Stimulated activated memory B cell treated with anti-CD40 and anti-IgM and Interleukin-4, amounts not matched to agents 10 μg/mL and 1 μg/mL and 100 μg/mL, for 72 hours (primary cell): ENCODE results near the gene VASN.
"Not testable (repeated sequence)": the region's sequence is repeated elsewhere in the genome, so short reads cannot be mapped to it uniquely, and the experiment has no call there.

ENCODE experiments used
- ATAC-seq: fragments of 150-1000 bp; cut with Tn5 transposase; 2 replicates; pipeline ENCODE4 v1.10.0; 2021
- H3K27ac Mint-ChIP-seq: one replicate; pipeline ENCODE4 v1.8.0; 2022; ENCODE audit warnings: mild to moderate bottlenecking, mixed read lengths
- H3K27me3 Mint-ChIP-seq: one replicate; pipeline ENCODE4 v1.8.0; 2022; ENCODE audit warnings: mixed read lengths
- H3K36me3 Mint-ChIP-seq: one replicate; pipeline ENCODE4 v1.8.0; 2022; ENCODE audit warnings: mixed read lengths
- H3K4me1 Mint-ChIP-seq: one replicate; pipeline ENCODE4 v1.8.0; 2022; ENCODE audit warnings: mixed read lengths
- H3K4me3 Mint-ChIP-seq: one replicate; pipeline ENCODE4 v1.8.0; 2022; ENCODE audit warnings: mild to moderate bottlenecking, moderate library complexity, mixed read lengths
- H3K9me3 Mint-ChIP-seq: one replicate; pipeline ENCODE4 v1.8.0; 2022; ENCODE audit warnings: mixed read lengths

Gene VASN

GRCh38 chr16:4390266-4391260 is 18.9 kb downstream of the VASN start:
- Mint-ChIP-seq H3K27me3 (no peaks in the 10 kb centered on the region), H3K4me1 (peaks cover 3% of the 10 kb centered on the region), H3K4me3 (no peak overlapping the region), H3K36me3 (peaks cover 59% of the 10 kb centered on the region), H3K9me3 (no peaks in the 10 kb centered on the region), H3K27ac (no peak overlapping the region)
- ATAC-seq = no peak

DNA sequence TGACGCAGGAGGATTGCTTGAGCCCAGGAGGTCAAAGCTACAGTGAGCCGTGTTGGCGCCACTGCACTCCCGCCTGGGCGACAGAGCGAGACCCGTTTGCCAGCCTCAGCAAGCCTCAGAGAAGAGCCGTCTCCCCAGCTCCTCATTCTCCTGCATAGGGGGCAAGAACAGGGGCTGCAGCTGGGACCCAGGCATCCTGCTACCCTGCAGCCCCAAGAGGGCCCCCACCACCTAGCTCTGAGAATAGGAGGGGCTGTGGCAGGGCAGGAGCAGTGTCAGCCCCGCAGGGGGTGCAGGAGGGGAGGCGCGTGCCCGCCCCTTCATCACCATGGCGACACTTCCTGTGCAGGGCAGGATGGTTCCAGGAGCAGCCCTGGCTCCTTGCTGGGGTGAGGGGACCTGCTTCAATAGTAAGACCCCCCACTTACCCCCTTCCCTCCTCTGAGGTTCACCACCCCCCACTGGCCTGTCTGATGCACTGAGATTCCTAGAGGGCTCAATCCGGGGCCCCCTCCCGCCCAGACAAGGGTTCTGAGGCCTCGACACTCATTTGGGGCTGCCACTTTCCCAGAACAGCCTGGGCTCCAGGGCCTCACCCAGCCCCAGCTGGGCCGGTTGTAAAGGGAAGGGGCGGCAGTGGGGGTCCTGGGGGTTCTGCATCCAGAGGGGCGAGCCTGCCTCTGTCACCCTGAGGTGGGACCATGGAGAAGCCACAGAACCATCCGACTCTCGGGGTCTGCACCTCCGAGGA is 20.2 kb downstream of the VASN start:
- no peak for ATAC-seq
- Mint-ChIP-seq H3K4me1 (peaks cover 5% of the 10 kb centered on the region), H3K9me3 (no peaks in the 10 kb centered on the region), H3K27ac (no peak overlapping the region), H3K36me3 (peaks cover 52% of the 10 kb centered on the region), H3K4me3 (no peak overlapping the region), H3K27me3 (no peaks in the 10 kb centered on the region)

DNA sequence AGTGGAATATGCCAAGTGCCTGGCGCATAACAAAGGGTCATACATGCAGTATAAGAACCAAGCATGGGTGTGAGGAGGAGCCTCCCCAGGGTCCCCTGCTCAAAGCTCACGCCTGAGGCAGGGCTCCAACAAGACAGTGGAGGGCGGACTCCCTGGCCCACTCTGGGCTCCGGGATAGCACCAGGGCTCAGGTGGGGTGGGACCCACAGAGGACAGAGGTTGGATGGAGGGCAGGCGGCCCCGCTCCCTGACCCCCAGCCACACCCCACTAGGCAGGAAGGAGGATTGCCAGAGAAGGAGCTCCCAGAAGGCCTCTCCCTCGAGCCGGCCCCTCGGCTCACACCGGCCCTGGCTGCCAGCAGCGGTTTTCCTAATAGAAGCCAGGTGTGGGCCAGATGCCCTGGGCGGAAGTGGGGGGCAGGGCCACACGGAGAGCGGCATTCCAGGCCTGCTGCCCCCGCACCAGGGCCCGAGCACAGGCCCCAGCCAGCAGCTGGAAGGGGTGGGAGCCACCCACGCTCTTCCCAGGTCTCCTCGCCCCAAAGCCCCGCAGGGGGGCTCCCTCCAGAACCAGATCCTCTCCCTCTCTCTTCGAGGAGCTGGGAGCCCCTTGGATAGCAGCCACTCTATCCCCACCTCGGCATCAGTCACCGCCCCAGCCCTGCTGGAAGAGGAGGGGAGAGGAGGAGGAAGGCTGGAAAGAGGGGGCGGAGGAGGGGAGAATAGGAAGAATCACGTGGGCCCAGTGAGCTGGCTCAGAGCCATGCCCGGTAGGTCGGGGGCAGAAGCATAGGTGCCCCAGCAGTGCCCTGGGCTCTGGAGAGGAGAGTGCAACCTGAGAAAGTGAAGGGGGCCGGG is 21.0 kb downstream of the VASN start:
- no peak overlapping the region for H3K4me3 Mint-ChIP-seq
- H3K4me1 Mint-ChIP-seq = peaks cover 5% of the 10 kb centered on the region
- peaks cover 47% of the 10 kb centered on the region for H3K36me3 Mint-ChIP-seq
- no peaks in the 10 kb centered on the region for H3K9me3 Mint-ChIP-seq
- no peak for ATAC-seq
- H3K27me3 Mint-ChIP-seq = no peaks in the 10 kb centered on the region
- no peak overlapping the region for H3K27ac Mint-ChIP-seq

DNA sequence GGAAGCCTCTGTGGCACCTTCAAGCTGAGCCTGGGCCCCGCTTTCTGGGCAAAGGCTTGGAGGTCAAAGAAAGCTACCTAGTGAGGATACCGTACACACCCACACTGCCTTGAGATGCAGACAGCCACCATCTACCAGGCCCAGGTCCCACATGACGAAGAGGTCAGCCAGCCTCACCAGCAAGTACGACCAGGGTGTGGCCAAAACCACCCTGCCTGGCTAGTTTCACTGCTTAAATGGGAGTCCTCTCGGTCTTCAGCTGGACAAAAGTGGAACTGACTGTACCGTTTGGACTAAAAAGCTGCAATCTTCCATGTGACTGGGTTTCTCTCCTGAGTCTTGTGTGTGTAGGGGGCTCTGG is 21.6 kb downstream of the VASN start:
- Mint-ChIP-seq H3K9me3 (no peaks in the 10 kb centered on the region), H3K36me3 (peaks cover 47% of the 10 kb centered on the region)

GRCh38 chr16:4393850-4394249 is 22.2 kb downstream of the VASN start:
- ATAC-seq, H3K9me3 Mint-ChIP-seq, H3K4me1 Mint-ChIP-seq, H3K27me3 Mint-ChIP-seq, H3K27ac Mint-ChIP-seq, H3K4me3 Mint-ChIP-seq: not testable (repeated sequence)
- H3K36me3 Mint-ChIP-seq = peaks cover 47% of the 10 kb centered on the region

More for the DNA sequence above, 21.6 kb downstream of the VASN start:
- ATAC-seq = no peak
- Mint-ChIP-seq H3K4me1 (peaks cover 5% of the 10 kb centered on the region), H3K4me3 (no peak overlapping the region), H3K27ac (no peak overlapping the region), H3K27me3 (no peaks in the 10 kb centered on the region)

- no peaks in the 10 kb centered on the region for H3K9me3 Mint-ChIP-seq
- peaks cover 5% of the 10 kb centered on the region for H3K4me1 Mint-ChIP-seq
- no peak overlapping the region for H3K27ac Mint-ChIP-seq
- no peaks in the 10 kb centered on the region for H3K27me3 Mint-ChIP-seq
- H3K4me3 Mint-ChIP-seq = no peak overlapping the region
- no peak for ATAC-seq
- peaks cover 52% of the 10 kb centered on the region for H3K36me3 Mint-ChIP-seq
Measured at GRCh38 chr16:4395055-4395726, 23.5 kb downstream of the VASN start.

GRCh38 chr16:4399001-4399730 is 27.5 kb downstream of the VASN start:
- no peak overlapping the region for H3K4me3 Mint-ChIP-seq
- H3K4me1 Mint-ChIP-seq = peaks cover 26% of the 10 kb centered on the region
- ATAC-seq = no peak
- no peak overlapping the region for H3K27ac Mint-ChIP-seq
- no peaks in the 10 kb centered on the region for H3K27me3 Mint-ChIP-seq
- no peaks in the 10 kb centered on the region for H3K9me3 Mint-ChIP-seq
- H3K36me3 Mint-ChIP-seq = peaks cover 41% of the 10 kb centered on the region

- H3K27ac Mint-ChIP-seq = no peak overlapping the region
- H3K9me3 Mint-ChIP-seq = no peaks in the 10 kb centered on the region
- H3K27me3 Mint-ChIP-seq = no peaks in the 10 kb centered on the region
- no peak overlapping the region for H3K4me3 Mint-ChIP-seq
- H3K36me3 Mint-ChIP-seq = peaks cover 41% of the 10 kb centered on the region
- peaks cover 21% of the 10 kb centered on the region for H3K4me1 Mint-ChIP-seq
- ATAC-seq = no peak
Measured at GRCh38 chr16:4401094-4401501, 29.4 kb downstream of the VASN start.

GRCh38 chr16:4401510-4401909 is 29.9 kb downstream of the VASN start:
- Mint-ChIP-seq H3K27ac (no peak overlapping the region), H3K4me3 (no peak overlapping the region), H3K27me3 (no peaks in the 10 kb centered on the region), H3K4me1 (peaks cover 21% of the 10 kb centered on the region), H3K36me3 (peaks cover 45% of the 10 kb centered on the region), H3K9me3 (no peaks in the 10 kb centered on the region)
- ATAC-seq = no peak

- H3K9me3 Mint-ChIP-seq = no peaks in the 10 kb centered on the region
- no peak overlapping the region for H3K27ac Mint-ChIP-seq
Measured at GRCh38 chr16:4402439-4403132, 30.9 kb downstream of the VASN start.

GRCh38 chr16:4403133-4403949 is 31.7 kb downstream of the VASN start:
- ATAC-seq = no peak
- Mint-ChIP-seq H3K27ac (no peak overlapping the region), H3K4me1 (peaks cover 21% of the 10 kb centered on the region), H3K36me3 (peaks cover 45% of the 10 kb centered on the region), H3K4me3 (no peak overlapping the region), H3K27me3 (no peaks in the 10 kb centered on the region), H3K9me3 (no peaks in the 10 kb centered on the region)

More at GRCh38 chr16:4402439-4403132, 30.9 kb downstream of the VASN start:
- Mint-ChIP-seq H3K36me3 (peaks cover 45% of the 10 kb centered on the region), H3K4me3 (no peak overlapping the region), H3K4me1 (peaks cover 21% of the 10 kb centered on the region), H3K27me3 (no peaks in the 10 kb centered on the region)
- peak; percentile 91 for ATAC-seq

DNA sequence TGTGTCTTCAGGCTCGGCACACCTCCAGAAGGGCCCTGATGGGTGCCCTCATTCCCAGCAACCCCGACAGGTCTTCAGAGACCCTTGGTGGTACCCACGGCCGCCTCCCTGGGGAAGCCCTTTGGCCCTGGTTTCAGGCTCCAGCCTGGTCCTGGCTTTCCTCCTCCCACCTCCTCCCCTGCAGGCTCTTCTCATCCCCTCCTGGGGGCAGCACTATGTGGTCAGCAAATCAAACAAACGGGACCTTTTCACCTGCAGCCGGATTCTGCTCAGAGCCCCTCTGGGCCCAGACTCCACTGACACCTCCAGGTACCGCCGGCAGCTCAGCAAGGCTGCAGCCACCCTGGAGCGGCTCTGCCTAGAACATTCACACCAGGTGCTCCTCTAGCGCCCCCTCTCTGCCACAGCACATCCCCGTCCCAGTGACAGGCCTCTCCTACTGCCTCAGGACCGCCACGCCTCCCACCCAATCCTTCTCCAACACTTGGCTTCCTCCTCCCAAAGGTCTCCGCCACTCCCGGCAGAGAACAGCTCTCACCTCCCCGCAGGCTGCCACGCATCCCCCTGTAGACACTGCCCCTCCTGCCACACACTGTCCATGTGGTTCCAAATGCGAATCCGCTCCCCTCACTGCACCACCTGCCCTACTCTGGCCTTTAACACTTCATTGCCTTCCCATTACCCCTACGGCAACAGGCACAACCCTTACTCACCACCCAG is 32.8 kb downstream of the VASN start:
- peak; percentile 46 for ATAC-seq

More for the DNA sequence above, 32.8 kb downstream of the VASN start:
- H3K27me3 Mint-ChIP-seq = no peaks in the 10 kb centered on the region
- H3K36me3 Mint-ChIP-seq = peaks cover 40% of the 10 kb centered on the region
- H3K27ac Mint-ChIP-seq = no peak overlapping the region
- H3K4me3 Mint-ChIP-seq = no peak overlapping the region
- peaks cover 21% of the 10 kb centered on the region for H3K4me1 Mint-ChIP-seq
- H3K9me3 Mint-ChIP-seq = no peaks in the 10 kb centered on the region
